Measurements from ENCODE around the gene TP53I11.

DNA sequence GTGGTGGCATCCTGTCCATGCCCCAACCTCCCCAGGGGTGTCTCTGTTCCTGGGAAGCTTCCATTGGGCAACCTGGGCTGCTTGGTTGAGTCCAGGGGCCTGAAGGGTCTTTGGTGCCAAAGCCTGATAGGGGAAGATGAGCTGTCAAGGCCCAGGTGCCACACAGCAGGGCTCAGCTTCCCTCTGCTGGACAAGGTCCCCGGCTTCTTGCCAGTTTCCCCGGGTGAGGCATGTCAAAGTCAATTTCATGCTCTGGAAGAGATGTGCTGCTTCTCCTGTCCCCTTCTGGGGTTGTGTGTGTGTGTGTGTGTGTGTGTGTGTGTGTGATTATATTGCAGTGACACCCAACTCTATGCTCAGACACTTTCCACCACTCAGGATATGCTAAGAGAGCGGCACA is 26.9 kb downstream of the TP53I11 start:
- TF ChIP-seq, protein P1, sequence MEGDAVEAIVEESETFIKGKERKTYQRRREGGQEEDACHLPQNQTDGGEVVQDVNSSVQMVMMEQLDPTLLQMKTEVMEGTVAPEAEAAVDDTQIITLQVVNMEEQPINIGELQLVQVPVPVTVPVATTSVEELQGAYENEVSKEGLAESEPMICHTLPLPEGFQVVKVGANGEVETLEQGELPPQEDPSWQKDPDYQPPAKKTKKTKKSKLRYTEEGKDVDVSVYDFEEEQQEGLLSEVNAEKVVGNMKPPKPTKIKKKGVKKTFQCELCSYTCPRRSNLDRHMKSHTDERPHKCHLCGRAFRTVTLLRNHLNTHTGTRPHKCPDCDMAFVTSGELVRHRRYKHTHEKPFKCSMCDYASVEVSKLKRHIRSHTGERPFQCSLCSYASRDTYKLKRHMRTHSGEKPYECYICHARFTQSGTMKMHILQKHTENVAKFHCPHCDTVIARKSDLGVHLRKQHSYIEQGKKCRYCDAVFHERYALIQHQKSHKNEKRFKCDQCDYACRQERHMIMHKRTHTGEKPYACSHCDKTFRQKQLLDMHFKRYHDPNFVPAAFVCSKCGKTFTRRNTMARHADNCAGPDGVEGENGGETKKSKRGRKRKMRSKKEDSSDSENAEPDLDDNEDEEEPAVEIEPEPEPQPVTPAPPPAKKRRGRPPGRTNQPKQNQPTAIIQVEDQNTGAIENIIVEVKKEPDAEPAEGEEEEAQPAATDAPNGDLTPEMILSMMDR (IDR thresholded peaks at IDR 0.05; ENCODE audit: insufficient read depth, low read length, poor library complexity, severe bottlenecking) = no peak
- TF ChIP-seq EZH2phosphoT487 (conservative IDR thresholded peaks at IDR 0.05; ENCODE audit: low read length) = no peak
